ENCODE results near the gene REP15.

GRCh38 chr12:27707216-27707615 lies 11.0 kb downstream of the REP15 start:
- TF ChIP-seq POLR2AphosphoS5 (IDR thresholded peaks at IDR 0.05), result no peak
- no peak for TF ChIP-seq EP300 (IDR thresholded peaks at IDR 0.05)
- TF ChIP-seq, protein P1, sequence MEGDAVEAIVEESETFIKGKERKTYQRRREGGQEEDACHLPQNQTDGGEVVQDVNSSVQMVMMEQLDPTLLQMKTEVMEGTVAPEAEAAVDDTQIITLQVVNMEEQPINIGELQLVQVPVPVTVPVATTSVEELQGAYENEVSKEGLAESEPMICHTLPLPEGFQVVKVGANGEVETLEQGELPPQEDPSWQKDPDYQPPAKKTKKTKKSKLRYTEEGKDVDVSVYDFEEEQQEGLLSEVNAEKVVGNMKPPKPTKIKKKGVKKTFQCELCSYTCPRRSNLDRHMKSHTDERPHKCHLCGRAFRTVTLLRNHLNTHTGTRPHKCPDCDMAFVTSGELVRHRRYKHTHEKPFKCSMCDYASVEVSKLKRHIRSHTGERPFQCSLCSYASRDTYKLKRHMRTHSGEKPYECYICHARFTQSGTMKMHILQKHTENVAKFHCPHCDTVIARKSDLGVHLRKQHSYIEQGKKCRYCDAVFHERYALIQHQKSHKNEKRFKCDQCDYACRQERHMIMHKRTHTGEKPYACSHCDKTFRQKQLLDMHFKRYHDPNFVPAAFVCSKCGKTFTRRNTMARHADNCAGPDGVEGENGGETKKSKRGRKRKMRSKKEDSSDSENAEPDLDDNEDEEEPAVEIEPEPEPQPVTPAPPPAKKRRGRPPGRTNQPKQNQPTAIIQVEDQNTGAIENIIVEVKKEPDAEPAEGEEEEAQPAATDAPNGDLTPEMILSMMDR (IDR thresholded peaks at IDR 0.05), result no peak
- no peak for TF ChIP-seq POLR2A (IDR thresholded peaks at IDR 0.05)

Measured in gastroesophageal sphincter (tissue), 3 donors.